IPS-18a (cell line): ENCODE results near the gene GP2.
"Not testable (repeated sequence)": the region's sequence is repeated elsewhere in the genome, so short reads cannot be mapped to it uniquely, and the experiment has no call there.

Experiments
- H3K27ac ChIP-seq: one replicate; pipeline ENCODE4 v1.5.1; 2013; ENCODE audit warnings: low read length
- H3K27me3 ChIP-seq: one replicate; pipeline ENCODE4 v1.6.1; 2013; ENCODE audit warnings: mild to moderate bottlenecking, low read length; ENCODE audit not compliant: control insufficient read depth, insufficient read depth
- H3K36me3 ChIP-seq: one replicate; pipeline ENCODE4 v1.6.1; 2013; ENCODE audit warnings: low read depth, low read length; ENCODE audit not compliant: control insufficient read depth
- H3K4me1 ChIP-seq: one replicate; pipeline ENCODE4 v1.6.1; 2013; ENCODE audit warnings: low read depth, low read length; ENCODE audit not compliant: control insufficient read depth
- H3K4me3 ChIP-seq: one replicate; pipeline ENCODE4 v1.5.1; 2013; ENCODE audit warnings: low read length
- H3K9ac ChIP-seq: one replicate; pipeline ENCODE4 v1.6.1; 2013; ENCODE audit warnings: mild to moderate bottlenecking, low read length, moderate library complexity
- H3K9me3 ChIP-seq: one replicate; pipeline ENCODE4 v1.6.1; 2013; ENCODE audit warnings: low read depth, low read length; ENCODE audit not compliant: control insufficient read depth

Gene GP2

DNA sequence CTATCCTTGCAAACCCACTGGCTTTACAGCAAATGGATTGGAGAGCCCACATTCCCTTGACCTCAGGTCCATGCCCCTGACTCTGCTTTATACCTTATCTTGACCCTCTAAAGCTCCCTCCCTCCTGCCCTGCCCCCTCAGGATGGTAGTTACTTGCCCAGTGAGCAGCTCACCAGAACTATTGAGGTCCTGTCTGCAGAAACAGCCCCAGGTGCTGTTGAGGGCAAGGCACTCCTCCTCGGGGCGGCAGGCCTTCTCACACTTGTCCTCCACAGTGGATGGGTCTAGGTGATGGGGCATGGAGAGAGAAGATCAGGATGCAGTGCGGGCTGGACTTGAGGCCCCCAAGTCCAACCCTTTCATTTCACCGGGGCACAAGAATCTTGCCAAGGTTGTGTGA lies 4.6 kb downstream of the GP2 start:
- no peaks in the 10 kb centered on the region for H3K27me3 ChIP-seq
- no peaks in the 10 kb centered on the region for H3K4me1 ChIP-seq
- no peaks in the 10 kb centered on the region for H3K36me3 ChIP-seq
- H3K9me3 ChIP-seq = no peaks in the 10 kb centered on the region
- H3K9ac ChIP-seq = no peak overlapping the region
- no peak overlapping the region for H3K27ac ChIP-seq
- H3K4me3 ChIP-seq = no peak overlapping the region

DNA sequence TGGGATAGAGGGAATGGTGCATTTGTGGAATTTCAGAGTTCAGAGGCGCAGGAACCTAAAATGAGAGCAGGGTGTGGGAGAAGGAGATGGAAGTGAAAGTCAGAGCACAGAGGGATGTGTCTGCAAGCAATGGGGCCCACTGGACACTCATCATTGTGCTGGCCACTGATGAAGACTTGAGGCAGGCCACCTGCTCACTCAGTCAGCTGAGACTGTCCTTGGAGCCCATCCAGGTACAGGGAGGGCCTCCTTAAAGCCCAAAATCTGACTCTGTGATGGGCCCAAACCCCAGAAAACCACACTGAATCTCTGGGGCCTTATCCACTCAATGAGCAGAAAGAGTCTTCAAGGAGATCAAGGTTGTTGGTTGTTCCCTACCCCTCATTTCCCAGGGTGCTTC lies 5.6 kb downstream of the GP2 start:
- Histone ChIP-seq H3K4me3 (no peak overlapping the region), H3K27ac (no peak overlapping the region), H3K9ac (no peak overlapping the region), H3K4me1 (no peaks in the 10 kb centered on the region), H3K36me3 (no peaks in the 10 kb centered on the region), H3K9me3 (no peaks in the 10 kb centered on the region), H3K27me3 (no peaks in the 10 kb centered on the region)

DNA sequence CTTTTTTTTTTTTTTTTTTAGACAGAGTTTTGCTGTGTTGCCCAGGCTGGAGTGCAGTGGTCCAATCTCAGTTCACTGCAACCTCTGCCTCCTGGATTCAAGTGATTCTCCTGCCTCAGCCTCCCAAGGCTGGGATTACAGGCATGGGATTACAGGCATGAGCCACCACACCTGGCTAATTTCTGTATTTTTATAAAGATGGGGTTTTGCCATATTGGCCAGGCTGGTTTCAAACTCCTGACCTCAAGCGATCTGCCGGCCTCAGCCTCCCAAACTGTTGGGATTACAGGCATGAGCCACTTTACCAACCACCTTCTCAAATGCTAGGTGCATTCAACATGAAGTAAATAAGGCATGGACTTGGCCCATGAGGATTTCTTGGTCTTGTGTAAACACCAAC lies 6.3 kb downstream of the GP2 start:
- not testable (repeated sequence) for H3K9me3 ChIP-seq, H3K4me1 ChIP-seq, H3K27me3 ChIP-seq, H3K9ac ChIP-seq, H3K27ac ChIP-seq, H3K4me3 ChIP-seq, H3K36me3 ChIP-seq

DNA sequence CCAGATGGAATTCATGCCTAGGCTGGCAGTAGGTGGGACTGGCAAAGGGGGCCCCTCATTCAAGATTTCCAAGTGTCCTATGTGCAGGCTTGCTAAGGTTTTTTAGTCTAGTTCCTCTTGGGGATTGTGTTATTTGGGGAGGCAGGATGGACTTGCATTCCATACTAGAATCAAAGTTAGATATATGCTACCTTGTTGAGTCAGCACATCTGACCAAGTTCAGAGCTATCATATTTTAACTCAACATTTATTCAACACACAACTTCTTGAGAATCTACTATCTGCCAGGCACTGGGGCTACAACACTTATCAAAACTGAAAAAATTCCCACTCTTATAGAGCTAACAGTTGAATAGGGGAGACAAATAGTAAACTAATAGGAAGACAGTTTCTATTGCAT lies 6.7 kb downstream of the GP2 start:
- Histone ChIP-seq H3K4me1 (no peaks in the 10 kb centered on the region), H3K36me3 (no peaks in the 10 kb centered on the region), H3K9ac (no peak overlapping the region), H3K27ac (no peak overlapping the region), H3K9me3 (no peaks in the 10 kb centered on the region), H3K4me3 (no peak overlapping the region), H3K27me3 (no peaks in the 10 kb centered on the region)

DNA sequence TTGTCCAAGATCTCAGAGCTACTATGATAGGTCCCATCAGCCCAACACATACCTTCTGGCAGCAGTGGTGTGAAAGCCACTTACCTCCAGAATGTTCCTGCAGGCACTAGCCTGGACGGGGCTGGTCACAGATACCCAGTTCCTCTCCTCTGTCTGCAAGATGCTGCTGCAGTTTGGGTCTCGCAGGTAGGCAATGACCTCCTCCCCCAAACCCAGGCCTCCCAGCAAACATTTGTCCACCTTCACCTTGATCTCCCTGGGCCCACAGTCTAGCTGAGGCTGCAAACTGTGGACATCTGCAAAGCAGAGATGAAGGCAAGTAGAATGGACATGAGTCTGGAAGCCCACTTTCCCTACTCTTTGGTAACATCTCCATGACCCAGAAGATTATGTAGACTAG lies 7.1 kb downstream of the GP2 start:
- Histone ChIP-seq H3K27ac (no peak overlapping the region), H3K9ac (no peak overlapping the region), H3K9me3 (no peaks in the 10 kb centered on the region), H3K36me3 (no peaks in the 10 kb centered on the region), H3K27me3 (no peaks in the 10 kb centered on the region), H3K4me3 (no peak overlapping the region), H3K4me1 (peaks cover 1% of the 10 kb centered on the region)

DNA sequence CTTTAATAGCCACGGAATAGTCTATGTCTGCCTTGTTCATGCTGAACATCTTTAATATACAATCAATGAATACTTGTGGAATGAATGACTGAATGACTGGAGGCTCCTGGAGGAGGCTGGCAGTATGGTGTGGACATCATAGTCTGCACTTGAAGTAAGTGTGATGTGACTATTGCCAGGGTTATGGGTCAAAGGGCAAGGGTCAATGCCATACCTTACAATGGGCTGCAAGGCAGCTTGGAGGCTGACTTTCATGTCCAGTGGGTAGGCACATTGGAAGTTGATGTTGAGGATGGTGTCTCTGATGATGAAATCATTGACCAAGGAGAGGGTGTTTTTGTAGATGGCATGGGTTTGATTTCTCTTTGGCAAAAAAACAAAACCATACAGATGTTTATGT lies 7.9 kb downstream of the GP2 start:
- Histone ChIP-seq H3K9me3 (no peaks in the 10 kb centered on the region), H3K4me1 (peaks cover 6% of the 10 kb centered on the region), H3K27ac (no peak overlapping the region), H3K36me3 (no peaks in the 10 kb centered on the region), H3K9ac (no peak overlapping the region), H3K4me3 (no peak overlapping the region), H3K27me3 (no peaks in the 10 kb centered on the region)

DNA sequence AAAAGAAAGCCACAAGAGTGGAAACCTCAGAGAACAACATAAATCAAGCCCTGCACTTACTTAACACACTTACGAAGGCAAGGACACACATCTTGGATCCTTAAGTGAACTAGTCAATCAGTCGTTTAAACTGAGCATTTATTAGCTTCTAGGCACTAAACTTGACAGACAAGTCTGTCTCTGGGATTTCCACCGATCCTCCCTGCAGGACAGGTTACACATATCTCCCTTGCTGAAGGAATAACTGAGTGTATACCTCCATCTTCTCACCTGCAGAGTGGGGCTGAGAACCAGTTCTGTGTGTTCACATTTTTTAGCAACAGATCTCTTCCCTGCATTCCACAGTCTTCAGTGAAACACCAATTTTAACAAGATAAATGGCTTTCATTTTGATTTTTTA lies 8.9 kb downstream of the GP2 start:
- Histone ChIP-seq H3K27me3 (no peaks in the 10 kb centered on the region), H3K9ac (no peak overlapping the region)

DNA sequence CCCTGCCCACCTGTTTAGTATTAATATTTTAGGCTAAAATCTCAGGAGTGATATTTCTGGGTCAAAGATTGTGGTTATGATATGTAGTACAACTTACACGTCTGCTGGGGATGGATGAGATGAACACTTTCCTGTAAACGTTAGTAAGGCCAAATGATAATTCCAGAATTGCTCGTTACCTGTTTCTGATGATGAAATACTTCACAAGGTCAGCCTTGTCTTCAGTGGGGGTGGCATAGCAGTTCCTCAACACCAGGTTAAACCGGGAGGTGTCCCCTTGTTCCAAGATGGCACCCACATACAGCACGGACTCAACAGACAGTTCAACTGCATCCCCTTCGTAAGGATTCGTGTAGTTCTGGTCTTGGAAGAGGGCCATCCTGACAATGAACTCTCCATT lies 9.3 kb downstream of the GP2 start:
- Histone ChIP-seq H3K4me1 (peaks cover 6% of the 10 kb centered on the region), H3K9me3 (no peaks in the 10 kb centered on the region), H3K27me3 (no peaks in the 10 kb centered on the region), H3K36me3 (no peaks in the 10 kb centered on the region), H3K4me3 (no peak overlapping the region), H3K27ac (no peak overlapping the region), H3K9ac (no peak overlapping the region)

More for the DNA sequence above, 8.9 kb downstream of the GP2 start:
- Histone ChIP-seq H3K4me3 (no peak overlapping the region), H3K9me3 (no peaks in the 10 kb centered on the region), H3K4me1 (peaks cover 6% of the 10 kb centered on the region), H3K36me3 (no peaks in the 10 kb centered on the region), H3K27ac (no peak overlapping the region)

DNA sequence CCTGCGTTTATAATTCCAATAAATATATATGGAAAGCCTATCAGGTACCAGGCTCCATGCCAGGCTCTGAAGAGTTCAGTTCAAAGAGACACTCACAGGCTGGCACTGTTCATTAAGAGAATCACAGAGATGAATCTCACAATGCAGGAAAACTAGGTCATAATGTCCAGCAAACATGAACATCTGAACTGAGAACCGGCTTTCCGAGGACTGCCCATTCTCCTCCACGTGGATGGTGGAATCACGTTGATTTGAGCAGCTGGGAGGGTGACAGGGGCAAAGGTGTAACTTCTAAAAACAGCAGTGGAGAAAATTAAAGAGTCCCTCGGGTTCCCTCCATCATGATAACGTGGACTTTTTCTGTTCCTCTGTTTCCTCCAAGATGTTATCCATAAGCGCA lies 10.2 kb downstream of the GP2 start:
- H3K4me3 ChIP-seq = no peak overlapping the region
- H3K9me3 ChIP-seq = no peaks in the 10 kb centered on the region
- no peak overlapping the region for H3K9ac ChIP-seq
- no peaks in the 10 kb centered on the region for H3K27me3 ChIP-seq
- H3K27ac ChIP-seq = no peak overlapping the region
- peaks cover 6% of the 10 kb centered on the region for H3K4me1 ChIP-seq
- H3K36me3 ChIP-seq = no peaks in the 10 kb centered on the region

DNA sequence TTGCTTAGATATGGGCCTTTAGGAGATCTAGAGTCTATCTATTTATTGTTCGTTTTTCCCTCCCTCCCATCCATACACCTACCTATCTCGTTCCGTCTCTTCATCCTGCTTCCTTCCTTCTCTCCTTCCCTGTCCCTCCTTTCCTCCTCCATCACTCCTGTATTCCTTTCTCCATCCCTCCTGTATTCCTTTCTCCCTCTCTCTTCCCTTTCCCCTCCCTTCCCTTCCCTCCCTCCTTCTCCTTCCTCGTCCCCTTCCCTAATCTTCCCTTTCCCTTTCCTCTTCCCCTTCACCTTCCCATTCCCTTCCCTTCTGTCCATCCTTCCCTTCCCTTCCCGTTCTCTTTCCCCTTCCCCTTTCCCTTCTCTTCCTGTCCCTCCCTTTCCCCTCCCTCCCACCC lies 10.6 kb downstream of the GP2 start:
- H3K27ac ChIP-seq = no peak overlapping the region
- no peak overlapping the region for H3K9ac ChIP-seq
- peaks cover 6% of the 10 kb centered on the region for H3K4me1 ChIP-seq
- H3K36me3 ChIP-seq = no peaks in the 10 kb centered on the region
- H3K9me3 ChIP-seq = no peaks in the 10 kb centered on the region
- no peaks in the 10 kb centered on the region for H3K27me3 ChIP-seq
- H3K4me3 ChIP-seq = no peak overlapping the region

DNA sequence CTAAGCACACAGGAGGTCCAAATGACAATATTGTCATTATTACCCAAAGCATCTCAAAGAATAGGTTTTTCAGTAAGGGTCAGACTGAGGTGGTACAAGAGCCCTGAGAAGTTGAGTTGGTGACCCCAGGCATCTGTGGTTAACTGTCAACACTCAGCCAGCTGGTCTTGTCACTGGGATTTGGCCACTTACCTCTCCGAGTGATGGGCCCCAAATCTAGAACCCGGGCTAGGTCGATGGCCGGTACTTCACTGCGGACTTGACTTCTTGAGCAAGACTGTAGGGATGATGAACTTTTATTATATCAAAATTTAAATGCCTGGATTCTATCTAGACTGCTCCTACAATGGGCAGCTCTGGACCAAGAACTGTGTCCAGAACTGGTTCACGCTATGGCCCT lies 11.5 kb downstream of the GP2 start:
- H3K9ac ChIP-seq = no peak overlapping the region
- no peak overlapping the region for H3K27ac ChIP-seq
- H3K36me3 ChIP-seq = no peaks in the 10 kb centered on the region
- H3K9me3 ChIP-seq = no peaks in the 10 kb centered on the region
- no peak overlapping the region for H3K4me3 ChIP-seq
- H3K4me1 ChIP-seq = peaks cover 6% of the 10 kb centered on the region
- H3K27me3 ChIP-seq = no peaks in the 10 kb centered on the region

DNA sequence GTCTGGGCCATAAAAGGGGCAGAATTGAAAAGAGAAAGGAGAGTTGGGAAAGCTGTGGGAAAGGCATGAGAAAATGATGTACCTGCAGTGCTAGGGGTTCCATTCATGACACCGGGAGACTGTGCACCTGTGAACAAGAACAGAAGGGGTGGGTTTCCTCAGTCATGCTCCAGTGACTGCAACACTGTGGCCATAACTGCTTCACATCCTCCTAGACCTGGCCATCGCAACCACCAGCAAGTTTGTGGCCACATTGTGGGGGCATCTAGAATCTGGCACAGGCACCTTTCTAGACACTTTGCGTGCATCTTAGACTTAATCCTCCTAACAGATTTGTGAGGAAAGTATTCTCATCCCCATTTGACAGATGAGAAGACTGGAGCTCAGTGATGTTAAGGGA lies 12.7 kb downstream of the GP2 start:
- no peaks in the 10 kb centered on the region for H3K27me3 ChIP-seq
- H3K4me3 ChIP-seq = no peak overlapping the region
- H3K27ac ChIP-seq = no peak overlapping the region
- H3K9ac ChIP-seq = no peak overlapping the region
- H3K9me3 ChIP-seq = no peaks in the 10 kb centered on the region
- H3K4me1 ChIP-seq = peaks cover 6% of the 10 kb centered on the region
- H3K36me3 ChIP-seq = no peaks in the 10 kb centered on the region

DNA sequence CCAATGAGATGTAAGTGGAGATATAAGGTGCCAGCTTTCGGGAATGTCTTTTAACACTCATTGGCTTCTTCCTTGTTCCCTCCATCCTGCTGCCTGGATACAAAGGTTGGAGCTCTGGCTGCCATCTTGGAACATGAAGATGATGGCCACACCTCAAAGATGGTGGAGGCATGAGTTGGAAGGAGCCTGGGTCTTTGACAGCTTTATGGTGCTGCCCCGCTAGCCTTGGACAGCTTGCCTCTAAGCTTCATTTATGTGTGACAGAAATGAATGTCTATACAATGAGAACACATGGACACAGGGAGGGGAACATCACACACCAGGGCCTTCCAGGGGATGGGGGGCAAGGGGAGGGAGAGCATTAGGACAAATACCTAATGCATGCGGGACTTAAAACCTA lies 13.6 kb downstream of the GP2 start:
- Histone ChIP-seq H3K36me3 (no peaks in the 10 kb centered on the region), H3K4me3 (no peak overlapping the region), H3K9me3 (no peaks in the 10 kb centered on the region), H3K9ac (no peak overlapping the region), H3K4me1 (peaks cover 6% of the 10 kb centered on the region), H3K27ac (no peak overlapping the region), H3K27me3 (no peaks in the 10 kb centered on the region)
